ENCODE measurements around the gene RAP1GDS1.
"Not testable (repeated sequence)": the region's sequence is repeated elsewhere in the genome, so short reads cannot be mapped to it uniquely, and the experiment has no call there.

Gene RAP1GDS1

DNA sequence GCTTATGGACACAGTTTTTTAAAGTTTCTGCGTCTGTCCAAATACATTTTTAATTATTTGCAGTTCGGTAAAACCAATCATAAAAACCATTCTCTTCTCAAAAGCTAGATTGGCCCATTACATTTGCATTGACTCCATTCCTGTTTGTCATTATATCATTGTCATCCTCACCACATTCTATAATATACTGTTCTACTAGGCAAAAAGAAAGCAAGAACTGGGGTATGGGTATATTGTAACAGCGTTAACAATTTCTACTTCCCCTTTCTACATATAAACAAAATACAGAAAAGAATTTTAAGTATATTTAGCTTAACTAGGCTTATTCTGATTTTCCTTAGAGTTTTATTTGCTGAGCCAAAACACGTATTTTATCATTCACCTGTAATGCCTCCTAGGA lies 91.8 kb downstream of the RAP1GDS1 start:
- DNase-seq (ENCODE audit: low read depth in 2 of 2), result no peak

GRCh38 chr4:98358630-98359248 lies 97.6 kb downstream of the RAP1GDS1 start:
- no peak for DNase-seq (ENCODE audit: low read depth in 2 of 2)

- no peak for DNase-seq (ENCODE audit: low read depth in 2 of 2)
These were observed 98.5 kb downstream of the RAP1GDS1 start for GRCh38 chr4:98359646-98360045.

DNA sequence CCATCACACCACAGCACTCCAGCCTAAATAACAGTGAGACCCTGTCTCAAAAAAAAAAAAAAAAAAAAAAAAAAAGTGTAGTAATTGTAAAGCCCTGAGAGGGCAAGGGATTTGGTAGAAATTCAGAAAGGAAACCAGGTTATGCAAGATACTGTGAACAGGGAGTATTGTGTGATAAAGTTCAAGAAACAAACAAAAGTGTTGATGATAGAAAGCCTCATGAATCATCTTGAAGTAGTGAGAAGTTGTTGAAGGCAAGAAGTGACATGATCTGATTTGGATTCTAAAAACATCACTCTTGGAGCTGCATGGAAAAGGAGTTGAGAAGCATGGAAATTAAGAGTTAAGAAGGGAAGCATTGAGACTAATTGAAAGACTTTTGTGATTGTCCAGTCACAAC lies 102.2 kb downstream of the RAP1GDS1 start:
- DNase-seq (ENCODE audit: low read depth in 2 of 2), result no peak

DNA sequence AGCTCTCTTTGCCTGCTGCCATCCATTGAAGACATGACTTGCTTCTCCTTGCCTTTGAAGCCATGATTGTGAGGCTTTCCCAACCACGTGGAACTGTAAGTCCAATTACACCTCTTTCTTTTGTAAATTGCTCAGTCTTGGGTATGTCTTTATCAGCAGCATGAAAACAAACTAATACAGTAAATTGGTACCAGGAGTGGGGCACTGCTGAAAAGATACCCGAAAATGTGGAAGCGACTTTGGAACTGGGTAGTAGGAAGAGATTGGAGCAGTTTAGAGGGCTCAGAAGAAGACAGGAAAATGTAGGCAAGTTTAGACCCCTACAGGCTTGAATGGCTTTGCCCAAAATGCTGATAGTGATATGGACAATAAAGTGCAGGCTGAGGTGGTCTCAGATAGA lies 105.1 kb downstream of the RAP1GDS1 start:
- not testable (repeated sequence) for DNase-seq (ENCODE audit: low read depth in 2 of 2)

DNA sequence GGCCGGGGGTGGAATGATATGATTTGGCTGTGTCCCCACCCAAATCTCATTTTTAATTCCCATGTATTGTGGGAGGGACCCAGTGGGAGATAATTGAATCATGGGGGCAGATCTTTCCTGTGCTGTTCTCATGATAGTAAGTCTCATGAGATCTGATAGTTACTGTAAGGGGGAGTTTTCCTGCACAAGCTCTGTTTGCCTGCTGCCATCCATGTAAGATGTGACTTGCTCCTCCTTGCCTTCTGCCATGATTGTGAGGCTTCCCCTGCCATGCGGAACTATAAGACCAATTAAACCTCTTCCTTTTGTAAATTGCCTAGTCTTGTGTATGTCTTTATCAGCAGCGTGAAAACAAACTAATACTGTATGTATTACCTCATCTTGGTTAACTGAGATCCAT lies 106.8 kb downstream of the RAP1GDS1 start:
- DNase-seq (ENCODE audit: low read depth in 2 of 2), result not testable (repeated sequence)

GRCh38 chr4:98369322-98369721 lies 108.1 kb downstream of the RAP1GDS1 start:
- DNase-seq (ENCODE audit: low read depth in 2 of 2), result no peak

- DNase-seq (ENCODE audit: low read depth in 2 of 2), result no peak
These were observed 113.5 kb downstream of the RAP1GDS1 start for GRCh38 chr4:98374643-98375042.

GRCh38 chr4:98377559-98377958 lies 116.4 kb downstream of the RAP1GDS1 start:
- DNase-seq (ENCODE audit: low read depth in 2 of 2), result no peak

- DNase-seq (ENCODE audit: low read depth in 2 of 2), result no peak
These were observed 120.1 kb downstream of the RAP1GDS1 start for GRCh38 chr4:98381306-98381705.

DNA sequence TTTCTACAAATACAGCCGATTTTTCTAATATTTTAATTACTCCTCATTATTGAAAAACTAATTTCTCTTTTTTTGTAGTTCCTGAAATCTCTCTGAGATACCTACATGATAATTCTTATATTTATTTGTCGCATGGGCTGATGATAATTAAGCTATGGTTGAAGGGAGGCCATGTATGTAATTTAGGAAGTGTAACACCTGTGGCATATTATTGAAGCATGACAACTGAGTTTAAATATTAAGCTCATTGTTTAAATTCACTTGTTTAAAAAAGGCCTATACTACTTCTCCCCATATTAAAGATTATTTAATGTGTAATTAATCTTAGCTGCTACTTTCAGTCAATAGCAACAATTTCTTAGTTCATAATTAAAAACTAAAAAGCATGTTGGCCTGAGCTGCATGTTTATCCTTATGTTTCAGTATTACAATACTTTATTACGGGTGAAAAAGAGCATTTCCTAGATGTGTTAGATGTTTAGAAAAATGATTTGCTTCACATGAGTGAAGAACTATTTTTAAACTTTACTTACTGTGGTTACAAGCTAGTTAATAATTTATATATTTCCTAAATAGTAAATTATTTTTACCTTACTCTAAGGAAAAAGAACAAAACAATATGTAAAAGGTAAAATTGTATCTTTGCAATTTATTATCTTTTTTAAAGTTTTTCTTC lies 122.4 kb downstream of the RAP1GDS1 start:
- DNase-seq (ENCODE audit: low read depth in 2 of 2), result no peak

GRCh38 chr4:98385831-98386230 lies 124.6 kb downstream of the RAP1GDS1 start:
- no peak for DNase-seq (ENCODE audit: low read depth in 2 of 2)

GRCh38 chr4:98387345-98388026 lies 126.3 kb downstream of the RAP1GDS1 start:
- DNase-seq (ENCODE audit: low read depth in 2 of 2), result no peak

GRCh38 chr4:98394134-98394533 lies 132.9 kb downstream of the RAP1GDS1 start:
- no peak for DNase-seq (ENCODE audit: low read depth in 2 of 2)

DNA sequence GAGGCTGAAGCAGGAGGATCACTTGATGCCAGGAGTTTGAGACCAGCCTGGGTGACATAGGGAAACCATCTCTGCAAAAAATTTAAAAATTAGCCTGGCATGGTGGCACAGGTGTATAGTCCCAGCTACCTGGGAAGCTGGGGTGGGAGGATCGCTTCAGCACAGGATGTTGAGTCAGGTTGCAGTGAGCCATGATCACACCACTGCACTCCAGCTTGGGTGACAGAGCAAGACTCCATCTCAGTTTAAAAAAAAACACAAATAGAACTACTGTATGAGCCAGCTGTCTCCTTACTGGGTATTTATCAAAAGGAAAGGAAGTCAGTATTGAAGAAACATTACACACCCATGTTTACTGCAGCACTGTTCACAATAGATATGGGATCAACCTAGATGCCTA lies 138.7 kb downstream of the RAP1GDS1 start:
- DNase-seq (ENCODE audit: low read depth in 2 of 2), result no peak

- DNase-seq (ENCODE audit: low read depth in 2 of 2), result no peak
These were observed 145.6 kb downstream of the RAP1GDS1 start for GRCh38 chr4:98406819-98407218.

- DNase-seq (ENCODE audit: low read depth in 2 of 2), result no peak
These were observed 150.5 kb downstream of the RAP1GDS1 start for GRCh38 chr4:98411731-98412130.

DNA sequence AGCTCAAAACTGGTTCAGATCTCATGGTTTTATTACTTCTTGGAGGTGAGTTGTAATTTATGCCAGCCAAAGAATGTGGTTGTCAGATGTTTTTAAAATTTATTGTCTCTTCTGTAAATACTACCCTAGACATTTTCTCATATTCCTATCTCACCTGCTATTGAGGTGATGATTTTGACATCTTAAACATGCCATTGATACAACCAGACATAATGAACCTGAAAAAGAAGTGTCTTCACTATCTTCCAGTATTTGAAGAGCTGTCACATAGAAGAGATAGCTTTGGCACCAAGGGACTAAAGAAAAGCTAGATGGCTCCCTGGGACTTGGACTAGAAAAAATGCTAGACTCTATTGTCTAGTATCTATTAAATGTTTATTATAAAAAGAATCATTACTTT lies 155.7 kb downstream of the RAP1GDS1 start:
- DNase-seq (ENCODE audit: low read depth in 2 of 2), result no peak

DNA sequence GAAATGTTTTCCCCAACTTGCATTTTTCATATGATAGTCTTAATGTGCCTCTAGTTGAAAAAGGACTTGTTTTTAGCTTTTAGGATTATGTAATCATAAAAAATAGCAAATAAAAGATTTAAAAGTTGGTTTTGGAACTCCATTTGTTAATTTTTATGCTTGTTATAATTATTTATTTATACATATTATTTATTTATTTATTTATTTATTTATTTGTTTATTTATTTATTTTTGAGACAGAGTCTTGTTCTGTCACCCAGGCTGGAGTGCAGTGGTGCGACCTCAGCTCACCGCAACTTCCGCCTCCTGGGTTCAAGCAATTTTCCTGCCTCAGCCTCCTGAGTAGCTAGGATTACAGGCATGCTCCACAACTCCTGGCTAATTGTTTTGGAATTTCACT lies 159.0 kb downstream of the RAP1GDS1 start:
- not testable (repeated sequence) for DNase-seq (ENCODE audit: low read depth in 2 of 2)

DNA sequence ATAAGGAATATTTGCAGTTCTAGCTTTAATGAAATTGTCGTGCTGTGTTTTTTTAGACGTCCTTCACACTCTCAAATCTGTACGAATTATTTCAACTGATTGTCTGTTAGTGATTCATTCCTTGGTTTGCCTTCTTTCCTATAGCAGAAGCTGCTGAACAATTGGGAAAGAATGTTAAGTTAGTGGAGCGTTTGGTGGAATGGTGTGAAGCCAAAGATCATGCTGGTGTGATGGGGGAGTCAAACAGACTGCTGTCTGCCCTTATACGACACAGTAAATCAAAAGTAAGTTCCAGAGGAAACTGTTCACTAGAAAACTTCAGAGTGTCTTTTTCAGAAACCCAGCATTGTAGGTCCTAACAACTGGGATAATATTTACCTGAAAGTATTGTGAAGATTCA lies 159.9 kb downstream of the RAP1GDS1 start:
- no peak for DNase-seq (ENCODE audit: low read depth in 2 of 2)

- DNase-seq (ENCODE audit: low read depth in 2 of 2), result no peak
These were observed 161.8 kb downstream of the RAP1GDS1 start for GRCh38 chr4:98423009-98423408.

GRCh38 chr4:98430708-98431403 lies 169.7 kb downstream of the RAP1GDS1 start:
- DNase-seq (ENCODE audit: low read depth in 2 of 2), result no peak

- DNase-seq (ENCODE audit: low read depth in 2 of 2), result no peak
These were observed 172.5 kb downstream of the RAP1GDS1 start for GRCh38 chr4:98433691-98434090.

All from stimulated activated CD4-positive, alpha-beta T cell treated with anti-CD3 and anti-CD28 coated beads, Interleukin-15, amount 100 ng/mL, for 48 hours (primary cell).